Lung (tissue), 12 donors: ENCODE results near the gene LIX1L. TPM values are rescaled to one million over a fixed set of nuclear protein-coding genes. Genes with fewer than 3 reads are reported as not detected.
"Not testable (repeated sequence)": the region's sequence is repeated elsewhere in the genome, so short reads cannot be mapped to it uniquely, and the experiment has no call there.

Experiments
- ATAC-seq: fragments of 200-7000 bp; cut with Tn5 transposase; one replicate; pipeline ENCODE4 v1.9.1; 2020; ENCODE audit warnings: moderate number of reproducible peaks; ENCODE audit not compliant: insufficient read depth, low FRiP score
- DNase-seq, 3 donors: peaks; one replicate each; pipeline ENCODE4 v3.0.0-alpha.2; 2013 to 2017
- H3K27ac ChIP-seq, 2 donors: one replicate each; pipeline ENCODE4 v1.5.1; 2013; ENCODE audit warnings: mild to moderate bottlenecking in 2 of 2, moderate library complexity in 2 of 2, control low read depth in 1 of 2, inconsistent platforms in 1 of 2, low read depth in 1 of 2, low read length in 1 of 2
- H3K27me3 ChIP-seq, 3 donors: one replicate each; pipeline ENCODE4 v1.5.1; 2013; ENCODE audit warnings: low read length in 2 of 3; ENCODE audit not compliant: control insufficient read depth in 3 of 3, insufficient read depth in 3 of 3
- H3K36me3 ChIP-seq, 4 donors: one replicate each; pipeline ENCODE4 v1.5.1; 2013; ENCODE audit warnings: low read length in 4 of 4, mild to moderate bottlenecking in 1 of 4, moderate library complexity in 1 of 4; ENCODE audit not compliant: control insufficient read depth in 4 of 4, insufficient read depth in 4 of 4
- H3K4me1 ChIP-seq, 5 donors: one replicate each; pipeline ENCODE4 v1.5.1; 2013; ENCODE audit warnings: low read length in 5 of 5, mild to moderate bottlenecking in 2 of 5, moderate library complexity in 1 of 5; ENCODE audit not compliant: control insufficient read depth in 5 of 5, insufficient read depth in 5 of 5
- H3K4me3 ChIP-seq: one replicate; pipeline ENCODE4 v1.5.1; 2013; ENCODE audit warnings: mild to moderate bottlenecking, control low read depth, moderate library complexity
- H3K9ac ChIP-seq, 2 donors: one replicate each; pipeline ENCODE4 v1.5.1; 2013; ENCODE audit warnings: low read length in 2 of 2, control low read depth in 1 of 2; ENCODE audit not compliant: insufficient read depth in 1 of 2
- H3K9me3 ChIP-seq, 4 donors: one replicate each; pipeline ENCODE4 v1.5.1; 2013; ENCODE audit warnings: low read length in 3 of 4, mild to moderate bottlenecking in 1 of 4, moderate library complexity in 1 of 4; ENCODE audit not compliant: control insufficient read depth in 4 of 4, insufficient read depth in 3 of 4
- WGBS, 2 donors: extraction: QIAGEN DNeasy Blood & Tissue Kit; methylation state at CpG; one replicate each; pipeline ENCODE4 v1.1.7; 2013; 5-methylcytosine and 5-hydroxymethylcytosine counted together
- polyA plus RNA-seq, 2 donors: library from polyadenylated mRNA; stranded (reverse); fragments of 200-250 nt; gene quantifications; one replicate each; pipeline ENCODE4 v1.2.1, GENCODE V29; 2013
- total RNA-seq, 2 donors: library from RNA; depleted of rRNA in 1 of 2; stranded (reverse); fragments of >200 nt in 1 of 2; gene quantifications; one replicate each; pipeline ENCODE4 v1.2.1, GENCODE V29; 2014 to 2021
- TF ChIP-seq, protein P1 (sequence below): IDR thresholded peaks from 2 replicates; pipeline ENCODE4 v1.5.1; 2012; ENCODE audit warnings: mild to moderate bottlenecking; ENCODE audit errors: control extremely low read depth, extremely low read depth
- donor health status: control.
- donor health status: control.
- donor health status: Bipolar disorder and iron deficiency.
- donor health status: healthy.
- donor health status: DM: yes; HTN: yes; CAD: no.

The LIX1L gene
- total and polyA plus RNA-seq, 4 donors = 7.0 to 30.9 (median 18.9) TPM

DNA sequence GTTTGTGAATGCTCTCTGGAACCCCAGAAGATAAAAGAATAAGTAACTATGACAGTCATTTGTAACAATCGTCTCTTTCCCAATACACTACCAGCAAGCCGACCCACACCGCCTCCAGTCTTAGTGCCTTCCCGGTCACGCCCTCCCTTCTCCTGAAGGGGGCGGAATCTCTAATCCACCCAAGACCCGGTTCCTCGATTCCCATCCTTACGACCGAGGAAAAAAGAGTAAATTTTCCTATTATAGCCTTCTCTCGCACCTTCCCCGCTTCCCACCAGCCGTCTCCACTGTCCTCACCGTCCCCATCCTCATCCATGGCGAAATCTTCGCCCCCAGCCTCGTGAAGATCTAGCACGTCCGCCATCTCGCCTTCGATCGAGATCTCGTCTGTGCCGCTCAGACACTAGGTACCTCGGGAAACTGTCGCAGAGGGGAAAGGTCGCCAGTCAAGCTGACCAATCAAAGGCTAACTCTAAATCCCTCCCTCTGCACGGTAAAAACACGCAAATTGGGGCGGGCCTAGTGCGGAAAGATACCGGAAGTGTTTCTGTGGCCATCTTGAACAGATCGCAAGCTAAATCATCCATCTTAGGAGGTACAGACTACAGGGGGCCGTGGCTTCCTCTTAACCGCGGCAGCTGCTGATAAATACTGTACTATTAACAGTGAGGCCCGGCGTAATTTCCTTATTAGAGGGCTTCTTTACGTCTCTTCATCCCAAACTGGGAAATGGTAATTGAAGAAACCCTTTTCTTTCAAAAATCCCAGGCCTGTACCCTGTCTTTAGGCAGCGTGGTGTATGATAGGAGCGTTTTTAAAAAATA, 30.5 kb downstream of the LIX1L start, which contains the start of gene RBM8A:
Gene RBM8A, minus strand, starts transcription at position 422 of the 824 bp plus-strand sequence. Its CDS starts 58 bp downstream, at position 364.
- Histone ChIP-seq H3K27ac (peak within 1 kb of the TSS; percentile 93 to 97), H3K4me3 (peak within 1 kb of the TSS; percentile 79), H3K9ac (peak within 1 kb of the TSS; percentile 87 to 96), H3K27me3 (no peaks in the 10 kb centered on the region), H3K9me3 (no peaks in the 10 kb centered on the region), H3K4me1 (peaks cover 4 to 10% (median 7%) of the 10 kb centered on the region in 5 donors), H3K36me3 (peaks cover 0 to 10% (median 4%) of the 10 kb centered on the region in 4 donors)
- DNase-seq = peak; percentile 98 to 100 (median 99)
- TF ChIP-seq, protein P1, sequence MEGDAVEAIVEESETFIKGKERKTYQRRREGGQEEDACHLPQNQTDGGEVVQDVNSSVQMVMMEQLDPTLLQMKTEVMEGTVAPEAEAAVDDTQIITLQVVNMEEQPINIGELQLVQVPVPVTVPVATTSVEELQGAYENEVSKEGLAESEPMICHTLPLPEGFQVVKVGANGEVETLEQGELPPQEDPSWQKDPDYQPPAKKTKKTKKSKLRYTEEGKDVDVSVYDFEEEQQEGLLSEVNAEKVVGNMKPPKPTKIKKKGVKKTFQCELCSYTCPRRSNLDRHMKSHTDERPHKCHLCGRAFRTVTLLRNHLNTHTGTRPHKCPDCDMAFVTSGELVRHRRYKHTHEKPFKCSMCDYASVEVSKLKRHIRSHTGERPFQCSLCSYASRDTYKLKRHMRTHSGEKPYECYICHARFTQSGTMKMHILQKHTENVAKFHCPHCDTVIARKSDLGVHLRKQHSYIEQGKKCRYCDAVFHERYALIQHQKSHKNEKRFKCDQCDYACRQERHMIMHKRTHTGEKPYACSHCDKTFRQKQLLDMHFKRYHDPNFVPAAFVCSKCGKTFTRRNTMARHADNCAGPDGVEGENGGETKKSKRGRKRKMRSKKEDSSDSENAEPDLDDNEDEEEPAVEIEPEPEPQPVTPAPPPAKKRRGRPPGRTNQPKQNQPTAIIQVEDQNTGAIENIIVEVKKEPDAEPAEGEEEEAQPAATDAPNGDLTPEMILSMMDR = peak; percentile 19
- peak; percentile 100 for ATAC-seq
- WGBS, 2 donors = 0% methylated on average over 41 of the region's 41 CpGs

DNA sequence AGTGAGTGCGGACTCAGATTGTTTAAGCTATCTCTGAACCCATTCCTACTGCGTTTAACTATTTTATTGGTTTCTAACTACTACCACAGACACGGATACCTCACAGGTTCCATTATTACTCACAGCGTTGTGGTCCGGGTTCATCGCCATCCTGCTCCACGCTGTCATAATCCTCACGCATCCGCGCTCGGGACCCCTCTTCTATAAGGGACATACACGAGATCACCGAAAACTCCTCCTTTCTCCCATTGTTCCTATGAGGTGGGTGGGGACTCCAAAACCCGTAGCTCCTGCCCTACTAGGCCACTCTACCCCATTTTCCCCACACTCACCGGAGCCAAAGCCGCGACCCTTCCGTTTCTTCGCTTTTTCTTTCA, 31.1 kb downstream of the LIX1L start:
- ATAC-seq = no peak
- Histone ChIP-seq H3K27ac (peak overlapping the region; percentile 93 to 97), H3K9me3 (no peaks in the 10 kb centered on the region), H3K4me1 (peaks cover 4 to 10% (median 7%) of the 10 kb centered on the region in 5 donors), H3K9ac (peak overlapping the region; percentile 87 to 92), H3K27me3 (no peaks in the 10 kb centered on the region), H3K36me3 (peaks cover 0 to 10% (median 4%) of the 10 kb centered on the region in 4 donors), H3K4me3 (peak overlapping the region; percentile 79)
- TF ChIP-seq, protein P1 = no peak
- DNase-seq = no peak
- WGBS, 2 donors = 5 to 11% methylated on average over 19 of the region's 19 CpGs

DNA sequence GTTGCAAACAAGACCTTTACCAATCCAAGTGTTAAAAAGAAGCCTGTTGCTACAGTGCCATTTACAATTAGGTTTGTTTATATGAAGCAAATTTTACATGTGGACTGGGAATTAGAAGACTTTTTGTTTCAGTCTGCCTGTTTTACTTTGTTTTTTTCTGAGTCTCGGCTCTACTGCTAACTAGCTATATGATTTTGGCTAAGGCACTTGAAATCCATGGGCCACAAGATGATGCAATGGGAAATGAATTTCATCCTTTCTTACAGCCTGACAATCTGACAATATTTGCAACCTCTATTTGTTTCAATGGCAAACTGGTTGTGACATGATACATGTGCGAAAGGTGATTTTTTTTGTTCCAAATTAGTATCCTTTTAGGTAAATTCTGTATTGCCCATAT, 35.6 kb downstream of the LIX1L start:
- Histone ChIP-seq H3K4me1 (peaks cover 10 to 25% (median 14%) of the 10 kb centered on the region in 5 donors), H3K9me3 (no peaks in the 10 kb centered on the region), H3K9ac (no peak overlapping the region), H3K27me3 (no peaks in the 10 kb centered on the region), H3K4me3 (no peak overlapping the region), H3K36me3 (peaks cover 0 to 14% (median 4%) of the 10 kb centered on the region in 4 donors), H3K27ac (no peak overlapping the region)
- WGBS, 2 donors = 39 to 73% methylated on average over 2 of the region's 2 CpGs
- DNase-seq (no peak), ATAC-seq (no peak)
- TF ChIP-seq, protein P1 = no peak

DNA sequence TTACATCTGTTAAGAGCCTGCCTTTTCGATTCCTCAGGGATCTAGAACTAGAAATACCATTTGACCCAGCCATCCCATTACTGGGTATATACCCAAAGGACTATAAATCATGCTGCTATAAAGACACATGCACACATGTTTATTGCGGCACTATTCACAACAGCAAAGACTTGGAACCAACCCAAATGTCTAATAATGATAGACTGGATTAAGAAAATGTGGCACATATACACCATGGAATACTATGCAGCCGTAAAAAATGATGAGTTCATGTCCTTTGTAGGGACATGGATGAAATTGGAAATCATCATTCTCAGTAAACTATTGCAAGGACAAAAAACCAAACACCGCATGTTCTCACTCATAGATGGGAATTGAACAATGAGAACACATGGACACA, 37.5 kb downstream of the LIX1L start:
- H3K9me3 ChIP-seq, H3K4me3 ChIP-seq, ATAC-seq, H3K27ac ChIP-seq, DNase-seq, H3K9ac ChIP-seq, H3K27me3 ChIP-seq: not testable (repeated sequence)
- peaks cover 3 to 15% (median 4%) of the 10 kb centered on the region in 4 donors for H3K36me3 ChIP-seq
- WGBS, 2 donors = 96 to 100% methylated on average over 2 of the region's 4 CpGs
- H3K4me1 ChIP-seq = peaks cover 4 to 17% (median 8%) of the 10 kb centered on the region in 5 donors
